ENCODE measurements around the gene DHRS3. TPM values are rescaled to one million over a fixed set of nuclear protein-coding genes. Genes with fewer than 3 reads are reported as not detected.

The DHRS3 gene
- total RNA-seq, 4 donors from 2014 or later = 92.4 to 130 (median 107) TPM

DNA sequence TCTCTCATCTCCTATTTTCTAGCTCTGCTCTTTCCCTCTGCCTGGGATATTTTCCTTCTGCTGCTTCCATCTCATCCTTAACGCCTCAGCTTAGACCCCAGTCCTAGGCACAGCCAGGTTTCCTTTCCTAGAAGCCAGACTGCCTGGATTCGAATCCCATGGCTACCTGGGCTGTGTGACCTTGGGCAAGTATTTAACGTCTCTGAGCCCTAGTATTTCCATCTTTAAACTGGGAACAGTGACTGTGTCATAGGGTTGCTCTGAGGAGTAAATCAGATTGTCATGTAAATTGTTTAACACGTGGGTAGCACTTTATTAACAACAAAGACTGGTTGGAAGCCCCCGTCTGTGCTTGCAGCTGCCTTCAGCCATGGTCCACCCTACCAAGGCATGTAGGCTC is 18.4 kb downstream of the DHRS3 start:
- DNase-seq (ENCODE audit: low spot score in 2 of 2) = no peak
- intact Hi-C loops (cut with DNase I; ENCODE audit: low total_unique reads) = no loop called here
- TF ChIP-seq CTCF (IDR thresholded peaks at IDR 0.05) (no peak), POLR2A (IDR thresholded peaks at IDR 0.05) (no peak)
- H3K4me3 ChIP-seq (ENCODE audit: low read depth, poor library complexity, severe bottlenecking) = no peak overlapping the region
- 79 to 82% methylated on average over 5 of the region's 5 CpGs for WGBS, 2 donors

GRCh38 chr1:12598974-12599373 is 19.0 kb downstream of the DHRS3 start:
- no peak overlapping the region for H3K4me3 ChIP-seq (ENCODE audit: low read depth, poor library complexity, severe bottlenecking)
- 74 to 80% methylated on average over 6 of the region's 6 CpGs for WGBS, 2 donors
- TF ChIP-seq POLR2A (IDR thresholded peaks at IDR 0.05) (no peak), CTCF (IDR thresholded peaks at IDR 0.05) (no peak)
- intact Hi-C loops (cut with DNase I; ENCODE audit: low total_unique reads) = no loop called here
- no peak for DNase-seq (ENCODE audit: low spot score in 2 of 2)

GRCh38 chr1:12597792-12598191 is 20.2 kb downstream of the DHRS3 start:
- intact Hi-C loops (cut with DNase I; ENCODE audit: low total_unique reads) = no loop called here
- no peak overlapping the region for H3K4me3 ChIP-seq (ENCODE audit: low read depth, poor library complexity, severe bottlenecking)
- WGBS, 2 donors = 35 to 47% methylated on average over 9 to 10 of the region's 10 CpGs
- TF ChIP-seq CTCF (IDR thresholded peaks at IDR 0.05) = no peak
- TF ChIP-seq POLR2A (IDR thresholded peaks at IDR 0.05) = no peak
- peak; percentile 80 to 93 for DNase-seq (ENCODE audit: low spot score in 2 of 2)

DNA sequence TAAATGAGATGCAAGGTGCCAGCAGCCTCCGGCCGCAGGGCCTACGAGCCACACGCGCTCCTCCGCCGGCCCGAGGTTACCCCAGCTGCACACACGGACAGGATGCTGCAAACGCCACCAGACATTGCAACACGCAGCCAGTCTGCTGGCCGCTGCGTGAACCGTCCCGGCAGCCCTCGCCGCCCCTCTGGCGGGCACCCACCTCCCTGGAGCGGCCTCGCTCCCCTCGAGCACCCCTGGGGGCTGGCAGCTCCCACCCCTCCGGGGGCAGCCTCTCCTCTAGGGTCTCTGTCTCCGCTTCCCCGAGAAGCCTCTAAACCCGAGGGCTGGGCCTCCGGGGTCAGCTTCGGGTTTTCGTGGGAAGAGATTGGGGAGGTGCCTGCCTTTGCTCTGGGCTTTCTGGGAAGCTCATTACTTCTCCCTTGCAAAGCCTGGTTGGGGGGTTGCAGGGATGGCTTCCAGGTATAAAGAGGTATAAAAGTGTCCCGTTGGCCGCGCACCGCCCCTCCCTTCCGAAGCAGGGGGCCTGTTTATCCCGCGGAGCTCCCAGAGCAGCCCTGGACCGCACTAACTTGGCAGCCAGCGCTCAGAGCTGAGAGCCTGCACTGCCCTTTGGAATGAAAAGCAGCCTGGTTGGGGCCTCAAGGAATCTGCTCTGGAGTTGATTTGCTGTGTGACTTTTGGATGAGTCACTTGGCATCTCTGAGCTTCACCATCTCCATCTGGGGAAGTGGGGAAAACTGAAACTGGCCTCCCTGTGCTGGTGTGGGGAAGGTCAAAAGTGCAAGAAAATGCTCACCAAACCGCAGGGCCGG is 21.8 kb downstream of the DHRS3 start:
- WGBS, 2 donors = 35 to 42% methylated on average over 21 to 34 of the region's 39 CpGs
- no peak for TF ChIP-seq CTCF (IDR thresholded peaks at IDR 0.05)
- TF ChIP-seq POLR2A (IDR thresholded peaks at IDR 0.05) = no peak
- DNase-seq (ENCODE audit: low spot score in 2 of 2) = peak; percentile 82 to 97
- intact Hi-C loops (cut with DNase I; ENCODE audit: low total_unique reads) = no loop called here
- H3K4me3 ChIP-seq (ENCODE audit: low read depth, poor library complexity, severe bottlenecking) = no peak overlapping the region

- intact Hi-C loops (cut with DNase I; ENCODE audit: low total_unique reads) = no loop called here
- 6 to 14% methylated on average over 1 to 18 of the region's 18 CpGs for WGBS, 2 donors
These were observed 22.3 kb downstream of the DHRS3 start for GRCh38 chr1:12595757-12596006.

More at GRCh38 chr1:12595757-12596006, 22.3 kb downstream of the DHRS3 start:
- no peak overlapping the region for H3K4me3 ChIP-seq (ENCODE audit: low read depth, poor library complexity, severe bottlenecking)
- DNase-seq (ENCODE audit: low spot score in 2 of 2) = no peak
- TF ChIP-seq POLR2A (IDR thresholded peaks at IDR 0.05) = no peak
- TF ChIP-seq CTCF (IDR thresholded peaks at IDR 0.05) = no peak
